H1 (cell line): ENCODE results near the gene GPR63.

Source experiments
- CBX5 ChIP-seq: fragments of 300-800, 300-1000 bp; sonication (generic); IDR thresholded peaks from 2 replicates; pipeline ENCODE4 v1.7.1; 2016; ENCODE audit warnings: antibody characterized with exemption, low read length, low read depth
- CEBPB ChIP-seq: IDR thresholded peaks from 2 replicates; pipeline ENCODE4 v1.6.1; 2012; ENCODE audit warnings: low read depth, low read length
- POLR2A ChIP-seq, 2 experiments: IDR thresholded peaks; 1 replicate in 1 of 2; 2 replicates in 1 of 2; pipeline ENCODE4 v1.6.1; 2011; ENCODE audit warnings: low read depth in 2 of 2, low read length in 2 of 2, mild to moderate bottlenecking in 2 of 2; ENCODE audit errors: control extremely low read depth in 1 of 2
- POLR2AphosphoS5 ChIP-seq: IDR thresholded peaks from 2 replicates; pipeline ENCODE4 v1.6.1; 2011; ENCODE audit warnings: low read depth, low read length
- RAD21 ChIP-seq, 2 experiments: IDR thresholded peaks in 1 of 2; conservative IDR thresholded peaks in 1 of 2; 2 replicates each; pipeline ENCODE4 v1.6.1; 2011; ENCODE audit warnings: low read depth in 2 of 2, low read length in 2 of 2, improper control_type of control experiment in 1 of 2, inconsistent platforms in 1 of 2, mild to moderate bottlenecking in 1 of 2, moderate library complexity in 1 of 2
- SIX5 ChIP-seq: IDR thresholded peaks from 2 replicates; pipeline ENCODE4 v1.6.1; 2011; ENCODE audit warnings: mild to moderate bottlenecking, low read depth, low read length
- SP1 ChIP-seq: IDR thresholded peaks from 2 replicates; pipeline ENCODE4 v1.6.1; 2011; ENCODE audit warnings: low read depth, low read length
- TAF1 ChIP-seq: IDR thresholded peaks from 2 replicates; pipeline ENCODE4 v1.6.1; 2011; ENCODE audit warnings: mild to moderate bottlenecking, low read depth, low read length
- TF ChIP-seq, protein P1 (sequence below), 3 experiments: IDR thresholded peaks; 1 replicate in 2 of 3; 2 replicates in 1 of 3; pipeline versions ENCODE4 v1.5.1 to v1.6.1; 2011; ENCODE audit warnings: low read length in 3 of 3, mild to moderate bottlenecking in 3 of 3, inconsistent platforms in 2 of 3, low read depth in 1 of 3, moderate library complexity in 1 of 3; ENCODE audit not compliant: insufficient read depth in 1 of 3; ENCODE audit errors: control extremely low read depth in 1 of 3
- TF ChIP-seq, protein P2 (sequence below): IDR thresholded peaks from 2 replicates; pipeline ENCODE4 v1.6.1; 2012; ENCODE audit warnings: low read length, inconsistent platforms

DNA sequence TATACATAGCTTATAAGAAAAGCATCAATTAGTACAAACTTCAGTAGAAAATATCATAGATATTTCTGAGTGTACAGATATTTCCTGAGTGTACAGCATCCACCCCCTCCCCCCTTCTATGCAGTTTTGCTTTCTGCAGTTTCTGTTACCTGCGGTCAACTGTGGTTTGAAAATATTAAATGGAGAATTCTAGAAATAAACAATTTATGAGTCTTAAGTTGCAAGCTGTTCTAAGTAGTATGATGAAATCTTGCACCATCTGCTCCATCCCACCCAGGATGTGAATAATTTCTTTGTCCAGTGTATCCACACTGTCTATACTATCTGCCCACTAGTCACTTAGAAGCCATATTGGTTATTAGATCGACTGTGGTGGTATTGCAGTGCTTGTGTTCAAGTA is 15.8 kb upstream of the GPR63 start:
- TF ChIP-seq, protein P1, sequence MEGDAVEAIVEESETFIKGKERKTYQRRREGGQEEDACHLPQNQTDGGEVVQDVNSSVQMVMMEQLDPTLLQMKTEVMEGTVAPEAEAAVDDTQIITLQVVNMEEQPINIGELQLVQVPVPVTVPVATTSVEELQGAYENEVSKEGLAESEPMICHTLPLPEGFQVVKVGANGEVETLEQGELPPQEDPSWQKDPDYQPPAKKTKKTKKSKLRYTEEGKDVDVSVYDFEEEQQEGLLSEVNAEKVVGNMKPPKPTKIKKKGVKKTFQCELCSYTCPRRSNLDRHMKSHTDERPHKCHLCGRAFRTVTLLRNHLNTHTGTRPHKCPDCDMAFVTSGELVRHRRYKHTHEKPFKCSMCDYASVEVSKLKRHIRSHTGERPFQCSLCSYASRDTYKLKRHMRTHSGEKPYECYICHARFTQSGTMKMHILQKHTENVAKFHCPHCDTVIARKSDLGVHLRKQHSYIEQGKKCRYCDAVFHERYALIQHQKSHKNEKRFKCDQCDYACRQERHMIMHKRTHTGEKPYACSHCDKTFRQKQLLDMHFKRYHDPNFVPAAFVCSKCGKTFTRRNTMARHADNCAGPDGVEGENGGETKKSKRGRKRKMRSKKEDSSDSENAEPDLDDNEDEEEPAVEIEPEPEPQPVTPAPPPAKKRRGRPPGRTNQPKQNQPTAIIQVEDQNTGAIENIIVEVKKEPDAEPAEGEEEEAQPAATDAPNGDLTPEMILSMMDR (IDR thresholded peaks at IDR 0.05; ENCODE audit: control extremely low read depth in 1 of 3, insufficient read depth in 1 of 3, low read depth in 1 of 3, low read length in 3 of 3): no peak
- TF ChIP-seq, protein P2, sequence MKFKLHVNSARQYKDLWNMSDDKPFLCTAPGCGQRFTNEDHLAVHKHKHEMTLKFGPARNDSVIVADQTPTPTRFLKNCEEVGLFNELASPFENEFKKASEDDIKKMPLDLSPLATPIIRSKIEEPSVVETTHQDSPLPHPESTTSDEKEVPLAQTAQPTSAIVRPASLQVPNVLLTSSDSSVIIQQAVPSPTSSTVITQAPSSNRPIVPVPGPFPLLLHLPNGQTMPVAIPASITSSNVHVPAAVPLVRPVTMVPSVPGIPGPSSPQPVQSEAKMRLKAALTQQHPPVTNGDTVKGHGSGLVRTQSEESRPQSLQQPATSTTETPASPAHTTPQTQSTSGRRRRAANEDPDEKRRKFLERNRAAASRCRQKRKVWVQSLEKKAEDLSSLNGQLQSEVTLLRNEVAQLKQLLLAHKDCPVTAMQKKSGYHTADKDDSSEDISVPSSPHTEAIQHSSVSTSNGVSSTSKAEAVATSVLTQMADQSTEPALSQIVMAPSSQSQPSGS: no peak
- TF ChIP-seq POLR2A (IDR thresholded peaks at IDR 0.05; ENCODE audit: control extremely low read depth in 1 of 2, low read depth in 2 of 2, low read length in 2 of 2) (no peak), POLR2AphosphoS5 (no peak), SP1 (no peak), TAF1 (no peak), RAD21 (IDR thresholded peaks at IDR 0.05 in 1 of 2, conservative IDR thresholded peaks at IDR 0.05 in 1 of 2; ENCODE audit: low read depth in 2 of 2, low read length in 2 of 2) (no peak), CBX5 (no peak), CEBPB (no peak), SIX5 (no peak)
